GM18951 (cell line): ENCODE data around the gene CCP110.
A peak's percentile ranks its signal among the peaks of the same experiment; 100 is the strongest.

Source experiments
- POLR2A ChIP-seq: IDR thresholded peaks from 4 replicates; pipeline ENCODE4 v1.6.1; 2011; ENCODE audit warnings: mild to moderate bottlenecking; ENCODE audit not compliant: insufficient read length, insufficient read depth; ENCODE audit errors: extremely low read depth
- in situ Hi-C: fragments of 300-500 bp; cut with MboI; formaldehyde crosslinking; loops from one replicate; pipeline ENCODE4 v1.12.0; 2022; ENCODE audit warnings: low sequenced_read_pairs, mixed read lengths, inconsistent platforms; ENCODE audit not compliant: unreplicated experiment

Gene CCP110, protein sequence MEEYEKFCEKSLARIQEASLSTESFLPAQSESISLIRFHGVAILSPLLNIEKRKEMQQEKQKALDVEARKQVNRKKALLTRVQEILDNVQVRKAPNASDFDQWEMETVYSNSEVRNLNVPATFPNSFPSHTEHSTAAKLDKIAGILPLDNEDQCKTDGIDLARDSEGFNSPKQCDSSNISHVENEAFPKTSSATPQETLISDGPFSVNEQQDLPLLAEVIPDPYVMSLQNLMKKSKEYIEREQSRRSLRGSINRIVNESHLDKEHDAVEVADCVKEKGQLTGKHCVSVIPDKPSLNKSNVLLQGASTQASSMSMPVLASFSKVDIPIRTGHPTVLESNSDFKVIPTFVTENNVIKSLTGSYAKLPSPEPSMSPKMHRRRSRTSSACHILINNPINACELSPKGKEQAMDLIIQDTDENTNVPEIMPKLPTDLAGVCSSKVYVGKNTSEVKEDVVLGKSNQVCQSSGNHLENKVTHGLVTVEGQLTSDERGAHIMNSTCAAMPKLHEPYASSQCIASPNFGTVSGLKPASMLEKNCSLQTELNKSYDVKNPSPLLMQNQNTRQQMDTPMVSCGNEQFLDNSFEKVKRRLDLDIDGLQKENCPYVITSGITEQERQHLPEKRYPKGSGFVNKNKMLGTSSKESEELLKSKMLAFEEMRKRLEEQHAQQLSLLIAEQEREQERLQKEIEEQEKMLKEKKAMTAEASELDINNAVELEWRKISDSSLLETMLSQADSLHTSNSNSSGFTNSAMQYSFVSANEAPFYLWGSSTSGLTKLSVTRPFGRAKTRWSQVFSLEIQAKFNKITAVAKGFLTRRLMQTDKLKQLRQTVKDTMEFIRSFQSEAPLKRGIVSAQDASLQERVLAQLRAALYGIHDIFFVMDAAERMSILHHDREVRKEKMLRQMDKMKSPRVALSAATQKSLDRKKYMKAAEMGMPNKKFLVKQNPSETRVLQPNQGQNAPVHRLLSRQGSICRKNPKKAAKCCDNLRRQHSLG

DNA sequence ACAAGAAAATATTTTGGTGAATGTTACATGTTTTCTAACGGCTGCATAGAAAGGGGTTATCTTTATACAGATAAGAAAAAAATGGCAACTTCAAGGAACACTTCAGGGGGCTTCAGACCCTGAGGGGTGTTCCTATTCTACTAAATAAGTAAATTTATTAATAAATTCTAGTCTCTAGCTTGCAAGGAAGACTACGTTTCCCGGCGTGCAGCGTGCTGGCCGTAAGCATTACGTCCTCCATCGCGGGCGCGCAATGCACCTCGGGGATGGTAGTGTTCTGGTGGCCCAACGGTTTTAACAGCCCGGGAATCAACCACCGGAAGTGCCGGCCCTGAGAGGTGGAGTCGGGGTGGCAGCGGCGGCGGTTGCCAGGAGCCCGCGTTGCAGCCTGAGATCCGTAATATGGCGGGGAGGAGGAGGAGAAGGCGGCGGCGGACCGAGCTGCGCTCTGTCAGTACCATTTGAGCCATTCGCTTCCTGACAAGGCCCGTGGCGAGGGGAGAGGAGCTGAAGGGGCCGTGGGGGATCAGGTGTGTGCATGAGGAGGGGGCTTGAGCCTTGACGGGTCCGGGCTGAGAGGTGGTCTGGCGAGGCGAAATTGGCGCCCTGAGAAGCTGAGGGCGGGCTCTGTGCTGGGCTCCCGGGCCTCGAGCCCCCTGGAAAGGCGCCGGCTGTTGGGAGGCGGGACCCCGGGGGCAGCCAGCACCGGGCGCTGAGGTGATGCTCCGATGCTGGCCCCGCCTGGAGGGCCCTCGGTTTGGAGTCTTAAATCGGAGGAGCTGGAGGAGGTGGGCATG lies at the start of gene CCP110:
TSS of gene CCP110 (plus strand) at position 384 of the 797 bp plus-strand sequence. CDS start 3,940 bp downstream, outside the sequence.
- in situ Hi-C loops, result no loop called here
- peak; percentile 61 for TF ChIP-seq POLR2A

GRCh38 chr16:19474617-19475016 lies 49.1 kb upstream of the CCP110 start:
- in situ Hi-C loops, result no loop called here
- TF ChIP-seq POLR2A, result no peak

GRCh38 chr16:19478505-19478904 lies 45.2 kb upstream of the CCP110 start:
- in situ Hi-C loops, result no loop called here
- TF ChIP-seq POLR2A, result no peak

DNA sequence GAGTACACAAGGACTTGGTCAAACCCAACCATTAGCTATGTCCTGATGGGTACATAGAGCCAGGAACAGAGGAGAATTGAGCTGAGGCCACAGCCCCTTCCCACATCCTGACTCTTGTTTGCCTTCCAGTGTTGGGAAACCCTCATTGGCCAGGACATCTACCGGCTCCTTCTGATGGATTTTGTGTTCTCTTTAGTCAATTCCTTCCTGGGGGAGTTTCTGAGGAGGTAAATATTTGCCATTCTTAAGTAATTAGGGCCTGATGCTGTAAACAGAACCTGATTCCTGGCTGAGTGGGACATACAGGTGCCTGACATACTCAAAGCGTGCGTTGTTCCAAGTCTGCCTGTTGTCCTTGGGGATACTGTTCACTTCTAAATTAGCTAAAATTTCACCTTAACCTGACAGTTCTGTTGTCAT lies 44.4 kb upstream of the CCP110 start:
- no peak for TF ChIP-seq POLR2A
- in situ Hi-C loops, result no loop called here

GRCh38 chr16:19481296-19481695 lies 42.4 kb upstream of the CCP110 start:
- in situ Hi-C loops, result no loop called here
- TF ChIP-seq POLR2A, result no peak

GRCh38 chr16:19481769-19482168 lies 42.0 kb upstream of the CCP110 start:
- in situ Hi-C loops, result no loop called here

DNA sequence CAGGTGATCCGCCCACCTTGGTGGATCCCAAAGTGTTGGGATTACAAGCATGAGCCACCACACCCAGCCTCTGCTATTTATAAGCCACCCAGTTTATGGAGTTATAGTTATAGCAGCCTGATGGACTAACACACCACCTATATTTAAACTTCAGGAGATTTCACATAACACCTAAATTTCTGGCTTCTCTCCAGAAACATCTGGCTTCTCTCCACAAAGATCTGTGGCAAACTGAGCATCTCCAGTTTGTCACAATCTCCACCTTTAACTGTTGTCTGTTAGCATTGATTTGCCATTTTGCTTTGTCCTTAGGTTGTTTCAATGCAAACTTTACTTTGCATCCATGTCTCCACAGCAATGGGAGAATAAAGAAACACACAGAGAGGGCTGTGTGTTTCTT lies 41.5 kb upstream of the CCP110 start:
- TF ChIP-seq POLR2A, result no peak
- in situ Hi-C loops, result no loop called here

More at GRCh38 chr16:19481769-19482168, 42.0 kb upstream of the CCP110 start:
- TF ChIP-seq POLR2A, result no peak

- no peak for TF ChIP-seq POLR2A
- in situ Hi-C loops, result no loop called here
Measured at GRCh38 chr16:19484096-19484495, 39.6 kb upstream of the CCP110 start.

- in situ Hi-C loops, result no loop called here
- no peak for TF ChIP-seq POLR2A
Measured at GRCh38 chr16:19485611-19486010, 38.1 kb upstream of the CCP110 start.

DNA sequence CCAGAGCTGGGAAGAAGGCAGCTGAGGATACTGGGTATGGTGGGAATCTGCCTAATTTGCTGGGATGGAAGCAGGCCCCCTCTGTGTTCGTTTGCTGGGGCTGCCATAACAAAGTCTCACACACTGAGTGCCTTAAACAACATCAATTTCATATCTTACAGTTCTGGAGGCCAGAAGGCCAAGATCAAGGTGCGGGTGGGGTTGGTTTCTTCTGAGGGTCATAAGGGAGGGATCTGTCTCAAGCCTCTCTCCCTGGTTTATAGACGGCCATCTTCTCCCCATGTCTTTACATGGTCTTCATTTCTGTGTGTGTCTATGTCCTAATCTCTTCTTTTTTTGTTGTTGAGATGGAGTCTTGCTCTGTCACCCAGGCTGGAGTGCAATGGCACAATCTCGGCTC lies 37.7 kb upstream of the CCP110 start:
- TF ChIP-seq POLR2A, result no peak
- in situ Hi-C loops, result no loop called here

GRCh38 chr16:19486750-19487325 lies 36.9 kb upstream of the CCP110 start:
- no peak for TF ChIP-seq POLR2A
- in situ Hi-C loops, result no loop called here

DNA sequence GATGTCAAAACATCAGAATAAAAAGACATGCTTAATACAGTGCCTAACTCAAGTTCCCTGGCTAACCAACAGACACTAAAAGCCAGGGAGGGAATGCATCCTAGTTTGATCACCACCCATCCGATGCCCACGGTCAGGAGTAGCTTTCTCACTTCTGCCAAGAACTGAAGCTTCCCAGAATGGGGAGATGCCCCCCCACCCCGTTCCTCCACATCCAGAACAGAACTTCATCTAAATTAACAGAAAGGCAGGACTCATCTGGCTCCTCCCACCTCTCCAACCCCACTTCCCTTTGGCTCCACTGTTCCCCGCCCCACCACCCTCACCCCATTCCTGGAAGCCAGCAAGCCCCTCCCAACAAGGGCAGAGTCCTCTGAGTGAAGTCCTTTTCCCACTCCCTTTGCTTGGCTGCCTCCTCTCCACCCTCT lies 35.5 kb upstream of the CCP110 start:
- in situ Hi-C loops, result no loop called here
- no peak for TF ChIP-seq POLR2A

GRCh38 chr16:19490619-19491018 lies 33.1 kb upstream of the CCP110 start:
- in situ Hi-C loops, result no loop called here
- no peak for TF ChIP-seq POLR2A

- in situ Hi-C loops, result no loop called here
- no peak for TF ChIP-seq POLR2A
Measured at GRCh38 chr16:19497176-19497575, 26.6 kb upstream of the CCP110 start.
